Erythroblast (primary cell): ENCODE results near the gene SEC61A2.
A peak's percentile ranks its signal among the peaks of the same experiment; 100 is the strongest.

Experiments used
- DNase-seq, 2 experiments: peaks; one replicate each; lab custom pipeline; 2025; lab: John Stamatoyannopoulos, UW
- GATA1 ChIP-seq: IDR thresholded peaks from 2 replicates; pipeline ENCODE4 v1.6.1; 2011; ENCODE audit warnings: low read depth, mild to moderate bottlenecking, control low read depth, low read length, moderate library complexity
- POLR2A ChIP-seq: IDR thresholded peaks from 2 replicates; pipeline ENCODE4 v1.6.1; 2011; ENCODE audit warnings: mild to moderate bottlenecking, low read length

SEC61A2 gene

GRCh38 chr10:12179606-12180170, 50.2 kb downstream of the SEC61A2 start:
- DNase-seq, result no peak

GRCh38 chr10:12180221-12180974, 50.9 kb downstream of the SEC61A2 start:
- TF ChIP-seq POLR2A, result no peak
- TF ChIP-seq GATA1, result no peak
- DNase-seq, result no peak

More at GRCh38 chr10:12179606-12180170, 50.2 kb downstream of the SEC61A2 start:
- TF ChIP-seq GATA1 (no peak), POLR2A (no peak)

- TF ChIP-seq POLR2A (no peak), GATA1 (no peak)
- no peak for DNase-seq
These were observed 51.7 kb downstream of the SEC61A2 start for GRCh38 chr10:12181065-12181775.

DNA sequence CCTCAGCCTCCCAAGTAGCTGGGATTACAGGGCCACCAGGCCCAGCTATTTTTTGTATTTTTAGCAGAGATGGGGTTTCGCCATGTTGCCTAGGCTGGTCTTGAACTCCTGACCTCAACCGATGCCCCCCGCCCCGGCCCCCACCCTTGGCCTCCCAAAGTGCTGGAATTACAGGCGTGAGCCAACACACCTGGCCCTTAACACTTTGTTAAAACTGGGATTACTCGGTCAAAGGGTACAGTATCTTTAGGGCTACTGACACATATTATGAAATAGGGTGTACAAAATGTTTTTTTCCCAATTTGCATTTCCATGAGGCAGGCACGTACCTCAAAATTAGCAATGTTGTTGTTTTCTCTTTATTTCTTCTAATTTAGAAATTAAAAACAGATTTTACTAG, 54.7 kb downstream of the SEC61A2 start:
- no peak for TF ChIP-seq POLR2A
- TF ChIP-seq GATA1, result no peak

GRCh38 chr10:12186323-12186722, 56.8 kb downstream of the SEC61A2 start:
- TF ChIP-seq GATA1 (no peak), POLR2A (no peak)

More for the DNA sequence above, 54.7 kb downstream of the SEC61A2 start:
- DNase-seq, result no peak

DNA sequence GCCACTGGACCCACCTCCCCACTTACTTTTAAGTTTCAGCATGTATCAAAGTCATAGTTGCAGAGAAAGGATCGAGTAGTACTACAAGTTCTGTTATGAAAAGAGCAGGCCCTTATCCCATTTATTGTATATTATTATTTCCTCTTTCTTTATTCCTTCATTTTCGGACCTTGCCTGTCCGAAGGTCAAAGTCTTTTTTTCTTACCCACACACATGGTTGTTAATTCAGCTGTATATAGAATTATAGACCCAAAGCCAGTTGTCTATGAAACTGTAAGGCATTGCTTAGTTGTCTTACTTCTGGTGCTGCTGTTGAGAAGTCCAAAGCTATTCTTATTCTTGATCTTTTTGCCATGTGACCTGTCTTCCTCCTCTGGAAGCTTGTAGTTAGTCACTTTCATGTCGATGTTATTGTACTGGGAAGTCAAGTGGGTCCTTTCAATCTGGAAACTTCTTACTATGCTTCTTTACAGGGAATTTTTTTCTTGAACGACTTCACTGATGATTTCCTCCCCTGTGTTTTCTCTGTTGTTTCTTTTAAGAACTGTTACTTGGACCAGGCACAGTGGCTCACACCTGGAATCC, 57.9 kb downstream of the SEC61A2 start:
- no peak for DNase-seq
- TF ChIP-seq POLR2A (no peak), GATA1 (no peak)

More at GRCh38 chr10:12186323-12186722, 56.8 kb downstream of the SEC61A2 start:
- no peak for DNase-seq

DNA sequence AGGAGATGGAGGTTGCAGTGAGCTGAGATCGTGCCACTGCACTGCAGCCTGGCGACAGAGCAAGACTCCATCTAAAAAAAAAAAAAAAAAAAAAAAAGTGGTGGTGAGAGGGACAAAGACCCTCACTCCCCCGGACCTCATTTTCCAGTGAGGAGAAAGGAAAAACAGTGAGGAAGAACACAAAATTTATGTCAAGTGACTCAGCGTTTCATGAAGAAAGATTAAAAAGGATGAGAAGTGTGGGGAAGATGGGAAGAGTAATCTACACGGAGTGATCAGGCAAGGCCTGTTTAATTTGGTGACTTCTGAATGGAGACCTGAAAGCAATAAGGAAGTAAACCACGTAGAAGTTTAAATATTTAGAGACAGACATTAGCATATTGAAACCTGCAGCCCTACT, 59.2 kb downstream of the SEC61A2 start:
- TF ChIP-seq POLR2A, result no peak
- TF ChIP-seq GATA1, result no peak
- DNase-seq, result no peak

- no peak for DNase-seq
- TF ChIP-seq POLR2A, result no peak
- no peak for TF ChIP-seq GATA1
These were observed 59.9 kb downstream of the SEC61A2 start for GRCh38 chr10:12189426-12189825.

- no peak for DNase-seq
- TF ChIP-seq GATA1, result no peak
- no peak for TF ChIP-seq POLR2A
These were observed 62.2 kb downstream of the SEC61A2 start for GRCh38 chr10:12191715-12192114.

GRCh38 chr10:12193193-12193592, 63.7 kb downstream of the SEC61A2 start:
- DNase-seq, result no peak
- no peak for TF ChIP-seq POLR2A
- TF ChIP-seq GATA1, result no peak

- DNase-seq, result peak; percentile 55 to 58
- TF ChIP-seq POLR2A, result no peak
- no peak for TF ChIP-seq GATA1
These were observed 65.3 kb downstream of the SEC61A2 start for GRCh38 chr10:12194752-12195271.

GRCh38 chr10:12195281-12195602, 65.8 kb downstream of the SEC61A2 start:
- TF ChIP-seq POLR2A, result no peak
- no peak for TF ChIP-seq GATA1
- no peak for DNase-seq
